Astrocyte of the cerebellum (primary cell): ENCODE data around the gene RHEB.

Experiments used
- DNase-seq: peaks from one replicate; pipeline ENCODE4 v3.0.0-alpha.2; 2011; ENCODE audit warnings: low read depth
- H3K4me3 ChIP-seq: 2 replicates; pipeline ENCODE4 v1.5.1; 2011; ENCODE audit warnings: mild to moderate bottlenecking, low read depth, low read length, moderate library complexity
- CTCF ChIP-seq: IDR thresholded peaks from 2 replicates; pipeline ENCODE4 v1.5.1; 2012; ENCODE audit warnings: low read length, low read depth, moderate library complexity, mild to moderate bottlenecking; ENCODE audit errors: missing control alignments
- in situ Hi-C: cut with HindIII; loops from 2 replicates; pipeline ENCODE4 v1.10.0; 2017; ENCODE audit warnings: low sequenced_read_pairs

The RHEB gene

GRCh38 chr7:151431768-151432311 is 87.9 kb downstream of the RHEB start:
- TF ChIP-seq CTCF, result no peak
- in situ Hi-C loops, result no loop called here
- no peak for DNase-seq
- H3K4me3 ChIP-seq, result no peak overlapping the region

- H3K4me3 ChIP-seq, result no peak overlapping the region
- TF ChIP-seq CTCF, result no peak
- in situ Hi-C loops, result no loop called here
- DNase-seq, result no peak
Measured at GRCh38 chr7:151431281-151431767, 88.4 kb downstream of the RHEB start.

- DNase-seq, result no peak
- in situ Hi-C loops, result no loop called here
- no peak overlapping the region for H3K4me3 ChIP-seq
- no peak for TF ChIP-seq CTCF
Measured at GRCh38 chr7:151430391-151431205, 89.1 kb downstream of the RHEB start.

GRCh38 chr7:151429560-151430331 is 89.9 kb downstream of the RHEB start:
- in situ Hi-C loops, result no loop called here
- no peak for DNase-seq
- no peak overlapping the region for H3K4me3 ChIP-seq
- no peak for TF ChIP-seq CTCF

GRCh38 chr7:151429237-151429559 is 90.5 kb downstream of the RHEB start:
- in situ Hi-C loops, result no loop called here
- no peak for DNase-seq
- H3K4me3 ChIP-seq, result no peak overlapping the region
- TF ChIP-seq CTCF, result no peak

GRCh38 chr7:151428378-151429236 is 91.1 kb downstream of the RHEB start:
- TF ChIP-seq CTCF, result no peak
- in situ Hi-C loops, result no loop called here
- H3K4me3 ChIP-seq, result no peak overlapping the region
- DNase-seq, result peak; percentile 98
